Neural progenitor cell (in vitro differentiated cells): ENCODE results near the gene HS3ST5. TPM values are rescaled to one million over a fixed set of nuclear protein-coding genes. Genes with fewer than 3 reads are reported as not detected.

Source experiments
- DNase-seq: peaks from one replicate; pipeline ENCODE4 v3.0.0-alpha.2; 2016; ENCODE audit warnings: low spot score
- H2AFZ ChIP-seq: fragments of 200-600 bp; sonication (generic); replicated peaks from 2 replicates; pipeline ENCODE4 v1.6.1; 2016; ENCODE audit warnings: antibody characterized with exemption
- H3F3A ChIP-seq: fragments of 200-600 bp; sonication (generic); 2 replicates; pipeline ENCODE4 v1.6.1; 2016; ENCODE audit warnings: antibody characterized with exemption, low read depth
- H3K27ac ChIP-seq: fragments of 200-600 bp; sonication (generic); 2 replicates; pipeline ENCODE4 v1.5.1; 2016; ENCODE audit warnings: mild to moderate bottlenecking
- H3K27me3 ChIP-seq: fragments of 200-600 bp; sonication (generic); 2 replicates; pipeline ENCODE4 v1.6.1; 2016; ENCODE audit warnings: mild to moderate bottlenecking, moderate library complexity
- H3K36me3 ChIP-seq: fragments of 200-600 bp; sonication (generic); 2 replicates; pipeline ENCODE4 v1.5.1; 2016
- H3K4me1 ChIP-seq: fragments of 200-600 bp; sonication (generic); 2 replicates; pipeline ENCODE4 v1.6.1; 2016; ENCODE audit warnings: mixed run types
- H3K4me2 ChIP-seq: fragments of 200-600 bp; sonication (generic); 2 replicates; pipeline ENCODE4 v1.6.1; 2016
- H3K4me3 ChIP-seq: fragments of 200-600 bp; sonication (generic); 2 replicates; pipeline ENCODE4 v1.5.1; 2016
- H3K79me2 ChIP-seq: fragments of 200-600 bp; sonication (generic); 2 replicates; pipeline ENCODE4 v1.6.1; 2016; ENCODE audit warnings: low read depth
- H3K9ac ChIP-seq: fragments of 200-600 bp; sonication (generic); 2 replicates; pipeline ENCODE4 v1.6.1; 2016
- H3K9me3 ChIP-seq: fragments of 200-600 bp; sonication (generic); 2 replicates; pipeline ENCODE4 v1.5.1; 2016; ENCODE audit warnings: low read depth
- H4K20me1 ChIP-seq: fragments of 200-600 bp; sonication (generic); 2 replicates; pipeline ENCODE4 v1.6.1; 2016; ENCODE audit warnings: low read depth
- H3K27ac Mint-ChIP-seq: 3 replicates; pipeline ENCODE4 v1.8.0; 2021; ENCODE audit warnings: mixed read lengths
- H3K27me3 Mint-ChIP-seq: 2 replicates; pipeline ENCODE4 v1.8.0; 2022; ENCODE audit warnings: low read depth, mild to moderate bottlenecking, inconsistent platforms, moderate library complexity, mixed read lengths; ENCODE audit not compliant: insufficient read depth
- H3K36me3 Mint-ChIP-seq: 3 replicates; pipeline ENCODE4 v1.8.0; 2021; ENCODE audit warnings: mixed read lengths
- H3K4me1 Mint-ChIP-seq: 3 replicates; pipeline ENCODE4 v1.8.0; 2021; ENCODE audit warnings: mixed read lengths
- H3K4me3 Mint-ChIP-seq: 3 replicates; pipeline ENCODE4 v1.8.0; 2021; ENCODE audit warnings: mild to moderate bottlenecking, moderate library complexity, mixed read lengths
- H3K9me3 Mint-ChIP-seq: 3 replicates; pipeline ENCODE4 v1.8.0; 2020; ENCODE audit warnings: mixed read lengths
- EZH2 ChIP-seq: fragments of 200-600 bp; sonication (generic); IDR thresholded peaks from 2 replicates; pipeline ENCODE4 v1.6.1; 2017; ENCODE audit warnings: antibody characterized with exemption, mild to moderate bottlenecking, moderate library complexity
- EZH2phosphoT487 ChIP-seq: fragments of 200-600 bp; sonication (generic); IDR thresholded peaks from 2 replicates; pipeline ENCODE4 v1.6.1; 2017; ENCODE audit warnings: antibody characterized with exemption
- total RNA-seq: library from RNA; depleted of rRNA; stranded (reverse); fragments of >200 nt; gene quantifications from 2 replicates; pipeline ENCODE4 v1.2.3, GENCODE V29; 2015; ENCODE audit warnings: low replicate concordance
- TF ChIP-seq, protein P1 (sequence below): fragments of 200-600 bp; sonication (generic); IDR thresholded peaks from 2 replicates; pipeline ENCODE4 v1.5.1; 2017; ENCODE audit warnings: antibody characterized with exemption, mild to moderate bottlenecking

The HS3ST5 gene
- total RNA-seq, 1 donor from 2014 or later, result 0.34 TPM

DNA sequence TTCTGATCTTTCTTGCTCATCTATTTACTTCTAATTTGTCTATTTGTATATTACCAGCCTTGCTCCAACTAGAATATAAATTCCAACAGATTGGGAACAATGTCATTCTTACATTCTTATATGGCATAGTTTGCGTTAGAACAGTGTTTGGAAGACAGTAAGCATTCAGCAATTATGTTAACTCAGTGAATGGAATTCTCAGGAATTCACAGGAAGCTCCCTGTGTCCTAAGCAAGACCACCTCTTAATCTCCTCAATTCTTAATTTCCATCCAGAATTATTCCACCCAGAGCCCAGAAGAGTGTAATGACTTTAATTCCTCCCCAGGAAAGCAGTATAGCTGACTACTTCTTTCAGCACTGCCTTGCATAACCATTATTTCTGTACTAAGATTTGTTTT is 18.2 kb upstream of the HS3ST5 start:
- H3K27ac Mint-ChIP-seq, result no peak overlapping the region
- no peak for DNase-seq
- H3K4me3 ChIP-seq, result no peak overlapping the region
- H3K27ac ChIP-seq, result no peak overlapping the region
- no peaks in the 10 kb centered on the region for H4K20me1 ChIP-seq
- no peaks in the 10 kb centered on the region for H3K9me3 ChIP-seq
- peaks cover 38% of the 10 kb centered on the region for H3K4me1 ChIP-seq
- H3K9me3 Mint-ChIP-seq, result no peaks in the 10 kb centered on the region
- TF ChIP-seq EZH2phosphoT487 (no peak), EZH2 (no peak)
- TF ChIP-seq, protein P1, sequence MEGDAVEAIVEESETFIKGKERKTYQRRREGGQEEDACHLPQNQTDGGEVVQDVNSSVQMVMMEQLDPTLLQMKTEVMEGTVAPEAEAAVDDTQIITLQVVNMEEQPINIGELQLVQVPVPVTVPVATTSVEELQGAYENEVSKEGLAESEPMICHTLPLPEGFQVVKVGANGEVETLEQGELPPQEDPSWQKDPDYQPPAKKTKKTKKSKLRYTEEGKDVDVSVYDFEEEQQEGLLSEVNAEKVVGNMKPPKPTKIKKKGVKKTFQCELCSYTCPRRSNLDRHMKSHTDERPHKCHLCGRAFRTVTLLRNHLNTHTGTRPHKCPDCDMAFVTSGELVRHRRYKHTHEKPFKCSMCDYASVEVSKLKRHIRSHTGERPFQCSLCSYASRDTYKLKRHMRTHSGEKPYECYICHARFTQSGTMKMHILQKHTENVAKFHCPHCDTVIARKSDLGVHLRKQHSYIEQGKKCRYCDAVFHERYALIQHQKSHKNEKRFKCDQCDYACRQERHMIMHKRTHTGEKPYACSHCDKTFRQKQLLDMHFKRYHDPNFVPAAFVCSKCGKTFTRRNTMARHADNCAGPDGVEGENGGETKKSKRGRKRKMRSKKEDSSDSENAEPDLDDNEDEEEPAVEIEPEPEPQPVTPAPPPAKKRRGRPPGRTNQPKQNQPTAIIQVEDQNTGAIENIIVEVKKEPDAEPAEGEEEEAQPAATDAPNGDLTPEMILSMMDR, result no peak
- no peaks in the 10 kb centered on the region for H3K36me3 ChIP-seq
- no peak overlapping the region for H3K4me3 Mint-ChIP-seq
- no peaks in the 10 kb centered on the region for H3K79me2 ChIP-seq
- peaks cover 11% of the 10 kb centered on the region for H3F3A ChIP-seq
- no peaks in the 10 kb centered on the region for H3K36me3 Mint-ChIP-seq
- no peak overlapping the region for H3K9ac ChIP-seq
- H3K4me1 Mint-ChIP-seq, result peaks cover 51% of the 10 kb centered on the region
- H3K27me3 Mint-ChIP-seq, result peaks cover 2% of the 10 kb centered on the region
- H3K27me3 ChIP-seq, result no peaks in the 10 kb centered on the region
- no peak overlapping the region for H2AFZ ChIP-seq
- H3K4me2 ChIP-seq, result no peak overlapping the region

DNA sequence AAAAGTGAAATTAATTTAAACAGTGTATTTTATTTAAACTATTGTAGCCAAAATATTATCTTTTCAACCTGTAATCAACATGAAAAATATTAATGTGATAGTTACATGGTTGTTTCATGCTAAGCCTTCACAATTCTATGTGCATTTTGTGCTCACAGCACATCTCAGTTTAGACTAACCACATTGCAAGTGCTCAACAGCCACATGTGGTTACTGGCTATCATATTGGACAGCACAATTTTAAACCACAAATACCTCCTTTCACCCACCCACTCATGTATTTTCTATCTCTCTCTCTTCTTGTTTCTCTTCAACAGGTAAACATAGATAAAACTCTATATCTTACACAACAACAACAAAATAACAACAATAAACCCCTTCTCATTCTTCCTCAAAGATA is 12.5 kb upstream of the HS3ST5 start:
- Mint-ChIP-seq H3K27me3 (peaks cover 2% of the 10 kb centered on the region), H3K36me3 (no peaks in the 10 kb centered on the region), H3K4me3 (no peak overlapping the region), H3K4me1 (peaks cover 9% of the 10 kb centered on the region), H3K27ac (peak overlapping the region; percentile 2), H3K9me3 (no peaks in the 10 kb centered on the region)
- H4K20me1 ChIP-seq, result no peaks in the 10 kb centered on the region
- no peak overlapping the region for H2AFZ ChIP-seq
- H3K4me1 ChIP-seq, result peaks cover under 1% of the 10 kb centered on the region
- no peak for TF ChIP-seq EZH2
- no peak for TF ChIP-seq EZH2phosphoT487
- TF ChIP-seq, protein P1, result no peak
- H3K9me3 ChIP-seq, result no peaks in the 10 kb centered on the region
- no peaks in the 10 kb centered on the region for H3K27me3 ChIP-seq
- no peaks in the 10 kb centered on the region for H3K79me2 ChIP-seq
- no peak for DNase-seq
- no peak overlapping the region for H3K27ac ChIP-seq
- H3K9ac ChIP-seq, result no peak overlapping the region
- H3K4me3 ChIP-seq, result no peak overlapping the region
- no peaks in the 10 kb centered on the region for H3K36me3 ChIP-seq
- H3F3A ChIP-seq, result no peaks in the 10 kb centered on the region
- no peak overlapping the region for H3K4me2 ChIP-seq

DNA sequence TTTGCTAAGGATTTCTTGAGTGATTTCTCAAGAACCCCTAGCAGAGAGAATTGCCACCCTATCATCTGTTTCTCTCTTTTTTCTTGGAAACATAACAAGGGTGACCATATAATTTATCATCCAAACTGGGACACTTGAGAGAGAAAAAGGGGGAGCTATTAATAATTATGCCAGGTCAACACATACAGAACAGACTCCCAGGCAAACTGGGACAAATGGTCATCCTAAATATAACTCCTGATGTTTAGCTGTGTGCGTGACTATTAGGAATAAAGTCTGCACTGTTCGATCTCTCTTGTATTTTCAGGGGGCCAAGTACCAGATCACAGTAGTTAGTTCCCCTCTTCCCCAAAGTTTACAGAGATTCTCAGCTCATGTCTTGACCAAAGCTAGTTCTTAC is 11.7 kb upstream of the HS3ST5 start:
- no peak for DNase-seq
- Histone ChIP-seq H3K36me3 (no peaks in the 10 kb centered on the region), H3K9me3 (no peaks in the 10 kb centered on the region), H3K27ac (no peak overlapping the region), H3K9ac (no peak overlapping the region), H3K27me3 (no peaks in the 10 kb centered on the region), H4K20me1 (no peaks in the 10 kb centered on the region), H3F3A (no peaks in the 10 kb centered on the region), H3K4me2 (no peak overlapping the region), H3K79me2 (no peaks in the 10 kb centered on the region), H3K4me1 (no peaks in the 10 kb centered on the region), H3K4me3 (no peak overlapping the region), H2AFZ (no peak overlapping the region)
- H3K9me3 Mint-ChIP-seq, result no peaks in the 10 kb centered on the region
- TF ChIP-seq, protein P1, result no peak
- no peak for TF ChIP-seq EZH2
- no peak for TF ChIP-seq EZH2phosphoT487
- H3K27ac Mint-ChIP-seq, result no peak overlapping the region
- no peak overlapping the region for H3K4me3 Mint-ChIP-seq
- no peaks in the 10 kb centered on the region for H3K36me3 Mint-ChIP-seq
- H3K4me1 Mint-ChIP-seq, result peaks cover 9% of the 10 kb centered on the region
- H3K27me3 Mint-ChIP-seq, result peaks cover 4% of the 10 kb centered on the region

DNA sequence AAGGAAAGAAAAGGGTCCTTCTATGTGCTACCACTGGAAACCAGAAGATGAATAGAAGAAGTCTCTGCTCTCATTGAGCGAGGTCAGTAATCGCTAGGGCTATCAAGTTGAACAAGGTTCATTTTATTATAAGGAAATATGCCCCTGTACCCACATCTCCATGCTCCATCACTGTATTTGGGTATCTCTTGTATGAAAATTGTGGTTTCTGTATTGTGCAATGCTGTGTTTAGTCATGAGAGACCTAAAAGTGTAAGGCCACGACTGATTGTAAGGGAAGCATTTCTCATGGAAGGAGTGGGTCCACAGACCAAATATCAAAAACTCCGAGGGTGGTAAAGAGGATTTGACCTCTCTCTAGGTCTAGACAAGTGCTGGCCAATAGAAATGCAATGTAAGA is 3.6 kb upstream of the HS3ST5 start:
- H3F3A ChIP-seq, result peaks cover 15% of the 10 kb centered on the region

More for the DNA sequence above, 3.6 kb upstream of the HS3ST5 start:
- Mint-ChIP-seq H3K4me3 (no peak overlapping the region), H3K36me3 (peaks cover 2% of the 10 kb centered on the region), H3K27ac (no peak overlapping the region), H3K4me1 (peaks cover 13% of the 10 kb centered on the region), H3K27me3 (peaks cover 15% of the 10 kb centered on the region), H3K9me3 (no peaks in the 10 kb centered on the region)
- Histone ChIP-seq H3K4me3 (no peak overlapping the region), H2AFZ (no peak overlapping the region), H3K27me3 (peaks cover 4% of the 10 kb centered on the region), H3K79me2 (no peaks in the 10 kb centered on the region), H3K9ac (no peak overlapping the region), H3K4me2 (no peak overlapping the region), H3K9me3 (no peaks in the 10 kb centered on the region), H4K20me1 (no peaks in the 10 kb centered on the region), H3K4me1 (peaks cover 7% of the 10 kb centered on the region), H3K27ac (no peak overlapping the region), H3K36me3 (no peaks in the 10 kb centered on the region)
- DNase-seq, result no peak
- no peak for TF ChIP-seq EZH2
- TF ChIP-seq, protein P1, result no peak
- no peak for TF ChIP-seq EZH2phosphoT487
